GM12878 (cell line): Measurements from ENCODE around the gene CFAP53. TPM values are rescaled to one million over a fixed set of nuclear protein-coding genes. Genes with fewer than 3 reads are reported as not detected.

Experiments used
- BCL3 ChIP-seq: IDR thresholded peaks from 2 replicates; pipeline ENCODE4 v1.6.1; 2011; ENCODE audit warnings: borderline replicate concordance, low read depth, mild to moderate bottlenecking, moderate library complexity, low read length; ENCODE audit not compliant: insufficient read depth, poor library complexity, severe bottlenecking
- CEBPB ChIP-seq, 2 experiments: fragments of 150-350 bp in 1 of 2; IDR thresholded peaks; 2 replicates each; pipeline ENCODE4 v1.6.1; 2012 to 2014; ENCODE audit warnings: low read depth in 2 of 2, low read length in 2 of 2, borderline replicate concordance in 1 of 2, inconsistent platforms in 1 of 2
- CHD4 ChIP-seq: fragments of 200-600 bp; sonication (generic); IDR thresholded peaks from 2 replicates; pipeline ENCODE4 v1.6.1; 2016; ENCODE audit warnings: mild to moderate bottlenecking
- CTCF ChIP-seq, 3 experiments: IDR thresholded peaks in 2 of 3; conservative IDR thresholded peaks in 1 of 3; 2 replicates each; pipeline ENCODE4 v1.5.1; 2011; ENCODE audit warnings: low read depth in 3 of 3, low read length in 3 of 3, mild to moderate bottlenecking in 3 of 3, control low read depth in 2 of 3, moderate library complexity in 2 of 3, inconsistent platforms in 1 of 3, mixed read lengths in 1 of 3; ENCODE audit not compliant: control insufficient read depth in 2 of 3, insufficient read depth in 1 of 3; ENCODE audit errors: extremely low read depth in 1 of 3
- EP300 ChIP-seq, 2 experiments: fragments of 150-350 bp in 1 of 2; IDR thresholded peaks; 2 replicates each; pipeline ENCODE4 v1.6.1; 2011 to 2012; ENCODE audit warnings: low read depth in 2 of 2, low read length in 2 of 2, borderline replicate concordance in 1 of 2, improper control_type of control experiment in 1 of 2, inconsistent platforms in 1 of 2; ENCODE audit not compliant: control insufficient read depth in 1 of 2
- ETV6 ChIP-seq, 2 experiments: fragments of 450-650 bp in 1 of 2; IDR thresholded peaks in 1 of 2; conservative IDR thresholded peaks in 1 of 2; 2 replicates each; pipeline ENCODE4 v1.6.1; 2014; ENCODE audit warnings: antibody characterized with exemption in 1 of 2, borderline replicate concordance in 1 of 2, low read depth in 1 of 2, mild to moderate bottlenecking in 1 of 2, moderate library complexity in 1 of 2
- KLF5 ChIP-seq: fragments of 450-650 bp; IDR thresholded peaks from 2 replicates; pipeline ENCODE4 v1.6.1; 2014; ENCODE audit warnings: mild to moderate bottlenecking; ENCODE audit not compliant: partially characterized antibody
- MLLT1 ChIP-seq: fragments of 450-650 bp; IDR thresholded peaks from 2 replicates; pipeline ENCODE4 v1.6.1; 2016; ENCODE audit warnings: mild to moderate bottlenecking
- MTA2 ChIP-seq: fragments of 450-650 bp; IDR thresholded peaks from 2 replicates; pipeline ENCODE4 v1.6.1; 2016; ENCODE audit warnings: low read depth, mild to moderate bottlenecking, moderate library complexity
- MTA3 ChIP-seq: IDR thresholded peaks from 2 replicates; pipeline ENCODE4 v1.6.1; 2012; ENCODE audit warnings: low read length, inconsistent platforms, borderline replicate concordance
- NFIC ChIP-seq: IDR thresholded peaks from 2 replicates; pipeline ENCODE4 v1.6.1; 2012; ENCODE audit warnings: low read depth, mild to moderate bottlenecking, inconsistent platforms, low read length, moderate library complexity
- NR2C1 ChIP-seq: fragments of 450-650 bp; IDR thresholded peaks from 2 replicates; pipeline ENCODE4 v1.6.1; 2017; ENCODE audit warnings: antibody characterized with exemption, mild to moderate bottlenecking, moderate library complexity
- PBX3 ChIP-seq: IDR thresholded peaks from 2 replicates; pipeline ENCODE4 v1.6.1; 2011; ENCODE audit warnings: mild to moderate bottlenecking, low read depth, low read length, moderate library complexity; ENCODE audit not compliant: insufficient replicate concordance
- POLR2AphosphoS5 ChIP-seq: IDR thresholded peaks from 2 replicates; pipeline ENCODE4 v1.6.1; 2011; ENCODE audit warnings: mild to moderate bottlenecking, low read length, inconsistent platforms
- RAD51 ChIP-seq: fragments of 450-650 bp; IDR thresholded peaks from 2 replicates; pipeline ENCODE4 v1.6.1; 2016; ENCODE audit warnings: moderate library complexity, mild to moderate bottlenecking, inconsistent platforms
- RBBP5 ChIP-seq: fragments of 200-600 bp; sonication (generic); conservative IDR thresholded peaks from 2 replicates; pipeline ENCODE4 v1.6.1; 2016
- RUNX3 ChIP-seq: IDR thresholded peaks from 2 replicates; pipeline ENCODE4 v1.6.1; 2012; ENCODE audit warnings: low read length, inconsistent platforms
- TAF1 ChIP-seq: IDR thresholded peaks from 2 replicates; pipeline ENCODE4 v1.6.1; 2011; ENCODE audit warnings: mild to moderate bottlenecking, low read depth, low read length, borderline replicate concordance
- TCF12 ChIP-seq: IDR thresholded peaks from 2 replicates; pipeline ENCODE4 v1.6.1; 2011; ENCODE audit warnings: low read depth, mild to moderate bottlenecking, low read length
- TCF3 ChIP-seq: IDR thresholded peaks from 2 replicates; pipeline ENCODE4 v1.6.1; 2012; ENCODE audit warnings: low read depth, mild to moderate bottlenecking, low read length, borderline replicate concordance; ENCODE audit not compliant: insufficient read depth
- YBX1 ChIP-seq: fragments of 450-650 bp; IDR thresholded peaks from 2 replicates; pipeline ENCODE4 v1.6.1; 2016; ENCODE audit warnings: antibody characterized with exemption
- ZNF217 ChIP-seq: fragments of 450-650 bp; IDR thresholded peaks from 2 replicates; pipeline ENCODE4 v1.6.1; 2017; ENCODE audit warnings: antibody characterized with exemption, mild to moderate bottlenecking
- ZNF274 ChIP-seq: IDR thresholded peaks from one replicate; pipeline ENCODE4 v1.8.0; 2011; ENCODE audit not compliant: insufficient read length, insufficient read depth
- ZNF622 ChIP-seq: fragments of 450-650 bp; IDR thresholded peaks from 2 replicates; pipeline ENCODE4 v1.6.1; 2017; ENCODE audit warnings: mild to moderate bottlenecking, inconsistent platforms
- polyA plus RNA-seq, 11 experiments: library from polyadenylated mRNA; depleted of rRNA in 4 of 11; unstranded in 6 of 11; stranded (reverse) in 5 of 11; fragments of >200 nt; fragmentation: Nextera tagmentation in 4 of 11; fragmentation: Illumina TruSeq in 1 of 11; extraction: Ambion mirVana in 4 of 11; extraction: Trizol in 1 of 11; gene quantifications; 1 replicate in 1 of 11; 2 replicates in 10 of 11; pipeline versions ENCODE4 v1.2.1 to v1.2.3, GENCODE V29; 2011 to 2016; ENCODE audit warnings: inconsistent platforms in 2 of 11, missing spikeins in 2 of 11, low read depth in 1 of 11
- total RNA-seq, 4 experiments: library from RNA; depleted of rRNA in 3 of 4; stranded (reverse); fragments of >200 nt in 3 of 4; fragmentation: Illumina TruSeq in 1 of 4; extraction: Trizol in 1 of 4; gene quantifications; 2 replicates each; pipeline versions ENCODE4 v1.2.1 to v1.2.3, GENCODE V29; 2013 to 2021

Gene CFAP53
- total and polyA plus RNA-seq, 10 of the 15 experiments (the other 5 are each of a cell fraction or from before 2014, with no cell fraction given) = 0.05 to 0.31 (median 0.12) TPM; not detected in 1

- TF ChIP-seq CTCF (IDR thresholded peaks at IDR 0.05 in 2 of 3, conservative IDR thresholded peaks at IDR 0.05 in 1 of 3; ENCODE audit: control insufficient read depth in 2 of 3, extremely low read depth in 1 of 3, insufficient read depth in 1 of 3, low read depth in 3 of 3, low read length in 3 of 3) (peak; percentile 32 to 52 (median 39); a peak in 5 of 6 replicates), TCF3 (peak; percentile 82), CHD4 (no peak), RAD51 (no peak), PBX3 (no peak), MTA2 (no peak), ZNF622 (no peak), RBBP5 (no peak), RUNX3 (no peak), YBX1 (no peak), NFIC (no peak), MLLT1 (no peak), KLF5 (peak; percentile 29), ZNF217 (peak; percentile 89), TCF12 (peak; percentile 61; the same call in 1 of the 2 replicates), NR2C1 (peak; percentile 55), ZNF274 (no peak), ETV6 (conservative IDR thresholded peaks at IDR 0.05 in 1 of 2, IDR thresholded peaks at IDR 0.05 in 1 of 2; ENCODE audit: borderline replicate concordance in 1 of 2, low read depth in 1 of 2) (no peak; a peak in 1 of 4 replicates), EP300 (IDR thresholded peaks at IDR 0.05; ENCODE audit: borderline replicate concordance in 1 of 2, control insufficient read depth in 1 of 2, low read depth in 2 of 2, low read length in 2 of 2) (no peak), CEBPB (IDR thresholded peaks at IDR 0.05; ENCODE audit: borderline replicate concordance in 1 of 2, low read depth in 2 of 2, low read length in 2 of 2) (no peak), MTA3 (no peak), POLR2AphosphoS5 (no peak), TAF1 (no peak), BCL3 (no peak)
Observed at GRCh38 chr18:50194631-50195532, 71.4 kb downstream of the CFAP53 start, which contains the start of gene MYO5B (continued).
